HG02571 (cell line): ENCODE measurements around the gene ZNF844.
"Not testable (repeated sequence)": the region's sequence is repeated elsewhere in the genome, so short reads cannot be mapped to it uniquely, and the experiment has no call there.

Source experiments
- ATAC-seq: cut with Tn5 transposase; IDR thresholded peaks from one replicate; pipeline ENCODE4 v1.9.1; 2021; ENCODE audit warnings: mild to moderate bottlenecking, moderate library complexity; ENCODE audit not compliant: unreplicated experiment

The ZNF844 gene

GRCh38 chr19:12064590-12065538 lies at the start of gene ZNF844:
Gene ZNF844 (plus strand): TSS chr19:12064731. CDS start chr19:12064874, 143 bp downstream.
- peak; percentile 92 for ATAC-seq

DNA sequence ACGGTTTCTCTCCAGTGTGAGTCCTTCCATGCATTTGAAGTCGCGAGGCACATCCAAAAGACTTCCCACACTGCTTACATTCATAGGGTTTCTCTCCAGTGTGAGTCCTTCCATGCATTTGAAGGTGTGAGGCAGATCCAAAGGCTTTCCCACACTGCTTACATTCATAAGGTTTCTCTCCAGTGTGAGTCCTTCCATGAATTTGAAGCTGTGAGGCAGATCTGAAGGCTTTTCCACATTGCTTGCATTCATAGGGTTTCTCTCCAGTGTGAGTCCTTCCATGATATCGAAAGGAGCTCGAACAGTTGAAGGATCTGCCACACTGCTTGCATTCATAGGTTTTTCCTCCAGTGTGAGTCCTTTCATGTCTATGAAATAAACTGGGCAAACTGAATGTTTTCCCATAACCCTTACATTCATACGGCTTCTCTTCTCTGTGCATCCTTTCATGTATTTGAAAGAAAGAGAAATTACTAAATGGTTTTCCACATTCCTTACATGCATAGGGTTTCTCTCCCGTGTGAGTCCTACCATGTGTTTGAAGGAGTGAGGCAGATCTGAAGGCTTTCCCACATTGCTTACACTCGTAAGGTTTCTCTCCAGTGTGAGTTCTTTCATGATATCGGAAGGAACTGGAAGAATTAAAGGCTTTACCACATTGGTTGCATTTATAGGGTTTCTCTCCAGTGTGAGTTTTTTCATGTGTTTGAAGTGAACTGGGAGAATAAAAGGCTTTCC lies 49.3 kb upstream of the ZNF844 start:
- ATAC-seq, result no peak

GRCh38 chr19:12015753-12016116 lies 48.8 kb upstream of the ZNF844 start:
- ATAC-seq, result no peak

- ATAC-seq, result no peak
Observed at GRCh38 chr19:12034198-12034597, 30.3 kb upstream of the ZNF844 start.

DNA sequence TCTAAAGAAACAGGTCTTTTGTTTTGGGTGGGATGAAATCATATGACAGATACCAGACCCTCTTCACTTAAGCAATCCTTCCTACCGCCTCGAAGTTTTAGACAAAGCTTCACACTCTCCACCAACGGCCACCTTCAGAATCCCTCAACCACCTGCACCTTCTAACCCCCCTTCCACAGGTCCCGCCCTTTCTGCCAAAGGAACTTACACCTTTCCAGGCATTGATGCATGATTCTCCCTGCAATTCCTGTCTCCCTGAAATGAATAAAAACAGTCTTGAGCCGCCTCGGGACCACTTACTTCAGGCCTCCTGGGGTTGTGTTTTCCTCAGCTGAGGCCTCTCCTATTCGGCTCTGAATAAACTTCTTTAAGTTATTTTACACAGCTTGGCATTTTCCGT lies 29.9 kb upstream of the ZNF844 start:
- ATAC-seq, result no peak

DNA sequence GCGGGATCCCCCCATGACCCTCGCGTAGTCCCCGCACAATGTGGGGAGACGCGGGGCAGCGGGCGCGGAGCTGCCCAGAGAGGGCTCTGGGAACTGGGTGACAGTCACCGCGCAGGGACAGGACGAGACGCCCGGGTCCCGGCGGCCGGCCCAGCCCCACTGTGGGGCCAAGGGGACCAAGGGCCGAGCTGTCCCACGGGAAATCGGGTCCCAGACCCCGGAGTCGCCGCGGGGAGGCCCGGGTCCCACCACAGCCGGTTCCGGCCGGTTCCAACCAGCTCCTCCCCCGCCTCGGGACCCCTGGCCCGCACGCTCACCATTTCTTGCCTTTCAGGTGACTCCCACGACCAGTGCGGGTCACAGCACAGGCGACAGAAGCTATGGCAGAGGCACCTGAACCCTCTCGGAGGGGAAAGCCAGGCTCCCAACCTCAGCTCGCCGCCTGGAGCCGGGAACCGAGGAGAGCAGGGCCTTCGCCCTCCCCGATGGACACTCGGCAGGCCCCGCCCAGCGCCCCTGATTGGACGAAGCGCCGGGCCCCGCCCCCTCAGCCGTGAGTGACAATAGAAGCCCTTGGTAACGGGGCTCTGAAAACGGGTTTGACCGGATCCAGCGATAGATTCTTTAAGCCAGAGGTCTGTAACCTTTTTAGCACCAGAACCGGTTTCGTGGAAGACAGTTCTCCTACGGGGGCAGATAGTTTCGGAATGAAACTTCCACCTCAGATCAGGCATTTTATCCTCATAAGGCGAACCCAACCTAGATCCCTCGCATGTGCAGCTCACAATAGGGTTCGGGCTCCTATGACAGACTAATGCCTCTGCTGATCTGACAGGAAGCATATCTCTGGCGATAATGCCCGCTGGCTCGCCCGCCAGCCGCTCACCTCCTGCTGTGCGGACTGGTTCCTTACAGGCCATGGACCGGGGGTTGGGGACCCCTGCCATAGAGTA lies 29.0 kb upstream of the ZNF844 start, which contains the start of gene ZNF433:
ZNF433 (minus strand) TSS at position 460 of the 953 bp plus-strand sequence; CDS start at position 320, 140 bp downstream.
- peak; percentile 97 for ATAC-seq

DNA sequence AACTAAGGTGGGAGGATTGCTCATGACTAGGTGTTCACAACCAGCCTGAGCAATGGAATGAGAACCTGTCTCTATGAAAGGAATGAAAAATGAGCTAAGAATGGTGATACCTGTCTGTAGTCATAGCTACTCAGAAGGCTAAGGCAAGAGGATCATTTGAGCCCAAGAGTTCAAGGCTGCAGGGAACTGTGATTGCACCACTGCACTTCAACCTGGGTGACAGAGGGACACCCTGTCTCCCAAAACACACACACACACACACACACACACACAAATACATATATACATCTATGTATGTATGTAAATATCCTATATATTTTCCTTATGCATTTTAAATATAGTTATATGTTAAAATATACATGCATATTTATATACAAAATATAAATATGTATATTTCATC lies 21.6 kb upstream of the ZNF844 start:
- no peak for ATAC-seq

DNA sequence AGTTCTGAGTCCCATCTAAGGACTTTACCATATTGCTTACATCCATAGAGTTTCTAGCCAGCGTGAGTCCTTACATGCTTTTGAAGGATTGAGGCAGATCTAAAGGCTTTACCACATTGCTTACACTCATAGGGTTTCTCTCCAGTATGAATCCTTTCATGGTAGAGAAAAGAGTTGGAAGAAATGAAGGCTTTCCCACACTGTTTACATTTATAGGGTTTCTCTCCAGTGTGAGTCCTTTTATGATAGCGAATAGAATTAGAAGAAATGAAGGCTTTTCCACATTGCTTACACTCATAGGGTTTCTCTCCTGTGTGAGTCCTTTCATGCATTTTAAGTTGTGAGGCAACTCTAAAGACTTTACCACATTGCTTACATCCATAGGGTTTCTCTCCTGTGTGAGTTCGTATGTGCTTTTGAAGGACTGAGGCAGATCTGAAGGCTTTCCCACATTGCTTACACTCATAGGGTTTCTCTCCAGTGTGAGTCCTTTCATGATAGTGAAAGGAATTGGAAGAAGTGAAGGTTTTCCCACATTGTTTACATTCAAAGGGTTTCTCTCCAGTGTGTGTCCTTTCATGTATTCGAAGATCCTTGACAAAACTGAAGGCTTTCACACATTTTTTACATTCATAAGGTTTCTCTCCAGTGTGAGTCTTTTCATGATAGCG lies 20.6 kb upstream of the ZNF844 start:
- no peak for ATAC-seq

GRCh38 chr19:12047868-12048267 lies 16.7 kb upstream of the ZNF844 start:
- ATAC-seq, result no peak

DNA sequence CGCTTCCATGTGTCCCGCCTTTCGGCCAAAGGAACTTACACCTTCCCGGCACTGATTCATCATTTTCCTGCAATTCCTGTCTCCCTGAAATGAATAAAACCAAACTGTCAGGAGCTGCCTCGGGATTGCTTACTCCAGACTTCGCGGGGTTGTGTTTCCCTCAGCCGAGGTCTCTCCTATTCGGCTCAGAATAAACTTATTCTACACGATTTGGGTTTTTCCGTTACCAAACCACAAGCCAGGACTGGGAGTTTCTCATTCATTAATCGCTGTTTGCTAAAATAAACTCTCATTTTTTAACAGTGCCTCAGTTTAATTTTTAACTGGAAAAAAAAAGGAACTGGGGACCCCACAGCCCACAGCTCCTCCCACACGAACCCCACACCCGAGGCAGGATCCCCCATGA lies 12.4 kb upstream of the ZNF844 start:
- ATAC-seq, result no peak

DNA sequence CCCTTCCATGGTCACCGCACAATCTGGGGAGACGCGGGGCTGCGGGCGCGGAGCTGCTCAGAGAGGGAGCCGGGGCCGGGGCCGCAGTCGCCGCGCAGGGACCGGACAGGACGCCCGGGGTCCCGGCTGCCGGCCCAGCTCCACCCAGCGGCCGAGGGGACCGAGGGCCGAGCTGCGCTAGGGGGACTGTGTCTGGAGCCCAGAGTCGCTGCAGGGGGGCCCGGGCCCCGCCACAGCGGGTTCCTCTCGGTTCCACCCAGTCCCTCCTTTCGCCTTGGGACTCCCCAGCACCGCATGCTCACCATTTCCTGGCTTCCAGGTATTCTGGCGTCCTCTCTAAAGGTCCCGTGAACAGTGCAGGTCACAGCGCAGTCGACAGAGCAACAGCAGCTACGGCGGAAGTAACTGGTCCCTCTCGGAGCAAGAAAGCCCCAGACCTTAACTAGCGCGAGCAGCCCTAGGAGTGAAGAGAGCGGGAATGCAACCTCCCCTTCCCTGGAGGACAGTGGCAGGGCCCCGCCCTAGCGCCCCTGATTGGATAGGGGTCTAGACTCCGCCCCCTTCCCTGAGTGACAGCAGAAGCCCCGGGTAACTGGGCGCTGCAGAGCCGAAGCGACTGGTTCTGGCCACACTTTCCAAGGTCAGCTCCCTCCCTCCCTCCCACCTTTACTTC lies 11.9 kb upstream of the ZNF844 start, which contains the start of gene ZNF878:
ZNF878 (minus strand) TSS at position 465 of the 673 bp plus-strand sequence; CDS start at position 305, 160 bp downstream.
- peak; percentile 87 for ATAC-seq

DNA sequence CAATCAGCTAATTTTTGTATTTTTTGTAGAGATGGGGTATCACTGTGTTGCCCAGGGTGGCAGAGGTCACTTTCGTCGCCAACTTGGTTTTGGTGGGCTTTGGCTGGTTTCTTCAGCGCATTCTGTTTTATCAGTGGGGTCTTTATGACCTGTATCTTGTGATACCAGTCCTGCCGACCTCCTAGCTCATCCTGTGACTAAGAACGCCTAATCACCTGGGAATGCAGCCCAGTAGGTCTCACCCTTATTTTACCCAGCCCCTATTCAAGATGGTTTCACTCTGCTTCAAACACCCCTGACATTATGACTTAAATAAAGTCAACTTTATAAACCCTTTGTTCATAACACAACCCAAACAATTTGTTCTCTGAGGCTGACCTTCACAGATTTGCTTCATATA lies 8.7 kb upstream of the ZNF844 start:
- no peak for ATAC-seq

- no peak for ATAC-seq
Observed at GRCh38 chr19:12075538-12076139, 11.1 kb downstream of the ZNF844 start.

DNA sequence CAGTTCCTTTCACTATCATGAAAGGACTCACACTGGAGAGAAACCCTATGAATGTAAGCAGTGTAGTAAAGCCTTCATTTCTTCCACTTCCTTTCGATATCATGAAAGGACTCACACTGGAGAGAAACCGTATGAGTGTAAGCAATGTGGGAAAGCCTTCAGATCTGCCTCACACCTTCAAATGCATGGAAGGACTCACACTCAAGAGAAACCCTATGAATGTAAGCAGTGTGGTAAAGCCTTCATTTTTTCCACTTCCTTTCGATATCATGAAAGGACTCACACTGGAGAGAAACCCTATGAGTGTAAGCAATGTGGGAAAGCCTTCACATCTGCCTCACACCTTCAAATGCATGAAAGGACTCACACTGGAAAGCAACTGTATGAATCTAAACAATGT lies 11.8 kb downstream of the ZNF844 start:
- not testable (repeated sequence) for ATAC-seq

GRCh38 chr19:12077375-12077774 lies 12.8 kb downstream of the ZNF844 start:
- no peak for ATAC-seq

GRCh38 chr19:12083336-12083735 lies 18.8 kb downstream of the ZNF844 start:
- not testable (repeated sequence) for ATAC-seq

DNA sequence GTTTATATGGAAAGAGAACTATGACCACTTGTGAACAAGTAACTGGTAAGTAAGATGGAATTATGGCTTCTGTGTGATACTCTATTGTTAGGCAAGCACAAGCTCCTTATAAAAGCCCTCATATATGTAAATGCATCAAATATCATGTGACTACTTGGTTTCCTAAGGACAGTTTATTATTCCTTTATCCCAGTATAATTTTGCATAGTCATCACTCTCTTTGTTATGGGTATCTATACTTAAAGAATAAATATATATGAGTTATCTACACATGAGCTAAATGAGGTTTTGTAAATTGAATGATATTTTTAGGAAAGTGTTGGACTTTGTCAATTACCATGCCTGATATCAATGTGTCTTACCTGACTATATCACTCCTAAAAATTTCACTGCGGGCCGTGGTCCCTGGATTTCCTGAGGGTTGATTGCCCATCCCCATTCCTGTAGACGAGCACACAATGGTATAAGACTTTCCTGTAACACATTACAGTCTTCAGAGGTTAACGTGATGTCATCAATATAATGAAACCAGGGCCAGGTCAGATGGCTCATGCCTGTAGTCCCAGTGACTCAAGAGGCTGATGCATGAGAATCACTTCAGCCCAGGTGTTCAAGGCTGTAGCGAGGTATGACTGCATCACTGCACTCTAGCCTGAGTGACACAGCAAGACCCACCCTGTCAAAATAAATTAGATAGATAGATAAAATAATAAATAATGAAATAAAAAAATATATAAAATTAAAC lies 20.7 kb downstream of the ZNF844 start:
- ATAC-seq, result no peak

DNA sequence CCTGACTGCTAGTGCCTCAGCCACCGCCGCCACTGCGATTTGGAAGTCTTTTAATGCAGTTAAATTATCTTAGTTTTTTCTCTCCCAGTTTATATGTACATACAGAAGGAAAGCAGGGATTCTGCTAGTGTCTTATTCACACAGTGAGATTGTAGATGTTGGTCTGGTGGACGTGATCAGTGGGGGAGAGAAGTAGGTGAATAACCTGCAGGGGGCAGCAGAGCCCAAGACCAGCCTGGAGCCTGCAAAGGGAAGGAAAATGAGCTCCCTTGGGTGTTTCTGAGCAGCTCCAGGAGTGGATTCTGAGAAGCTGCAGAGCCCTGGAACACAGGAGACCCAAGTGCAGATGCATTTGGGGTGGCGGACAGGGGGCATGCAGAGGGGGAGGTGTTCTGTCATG lies 26.3 kb downstream of the ZNF844 start:
- ATAC-seq, result no peak
